Mesendoderm (in vitro differentiated cells): ENCODE measurements around the gene AP4B1.

ENCODE experiments used
- DNase-seq: peaks from one replicate; pipeline ENCODE4 v3.0.0; 2013
- H2AK5ac ChIP-seq: 2 replicates; pipeline ENCODE4 v1.6.1; 2013; ENCODE audit warnings: low read length, inconsistent platforms
- H2BK120ac ChIP-seq: 2 replicates; pipeline ENCODE4 v1.6.1; 2013; ENCODE audit warnings: low read depth, mild to moderate bottlenecking, low read length, moderate library complexity, mixed read lengths
- H2BK15ac ChIP-seq: replicated peaks from 2 replicates; pipeline ENCODE4 v1.6.1; 2013; ENCODE audit warnings: low read depth, mild to moderate bottlenecking, moderate library complexity
- H2BK5ac ChIP-seq: 2 replicates; pipeline ENCODE4 v1.6.1; 2013; ENCODE audit warnings: low read length, inconsistent platforms
- H3K18ac ChIP-seq: 2 replicates; pipeline ENCODE4 v1.6.1; 2013; ENCODE audit warnings: mild to moderate bottlenecking, low read length, mixed read lengths
- H3K23ac ChIP-seq: one replicate; pipeline ENCODE4 v1.6.1; 2013; ENCODE audit warnings: low read length
- H3K27ac ChIP-seq: 2 replicates; pipeline ENCODE4 v1.5.1; 2013; ENCODE audit warnings: low read depth, mild to moderate bottlenecking, inconsistent platforms, low read length, moderate library complexity
- H3K27me3 ChIP-seq: 2 replicates; pipeline ENCODE4 v1.6.1; 2013; ENCODE audit warnings: low read length, control low read depth, mild to moderate bottlenecking, inconsistent platforms; ENCODE audit not compliant: insufficient read depth, poor library complexity
- H3K36me3 ChIP-seq: 2 replicates; pipeline ENCODE4 v1.6.1; 2013; ENCODE audit warnings: low read length, inconsistent platforms; ENCODE audit not compliant: control insufficient read depth, insufficient read depth
- H3K4ac ChIP-seq: one replicate; pipeline ENCODE4 v1.6.1; 2013; ENCODE audit warnings: low read depth, mild to moderate bottlenecking, low read length, moderate library complexity
- H3K4me1 ChIP-seq: 2 replicates; pipeline ENCODE4 v1.6.1; 2013; ENCODE audit warnings: low read depth, low read length, inconsistent platforms; ENCODE audit not compliant: control insufficient read depth
- H3K4me2 ChIP-seq: 2 replicates; pipeline ENCODE4 v1.6.1; 2013; ENCODE audit warnings: low read length
- H3K4me3 ChIP-seq: 2 replicates; pipeline ENCODE4 v1.5.1; 2013; ENCODE audit warnings: mild to moderate bottlenecking, low read length
- H3K56ac ChIP-seq: one replicate; pipeline ENCODE4 v1.6.1; 2013; ENCODE audit warnings: low read length
- H3K79me1 ChIP-seq: 2 replicates; pipeline ENCODE4 v1.6.1; 2013; ENCODE audit warnings: low read length, inconsistent platforms
- H3K79me2 ChIP-seq: 2 replicates; pipeline ENCODE4 v1.6.1; 2013; ENCODE audit warnings: mild to moderate bottlenecking, low read length; ENCODE audit not compliant: control insufficient read depth, insufficient read depth
- H3K9ac ChIP-seq: 2 replicates; pipeline ENCODE4 v1.6.1; 2013; ENCODE audit warnings: low read length, inconsistent platforms
- H4K5ac ChIP-seq: one replicate; pipeline ENCODE4 v1.6.1; 2013; ENCODE audit warnings: low read length
- H4K8ac ChIP-seq: one replicate; pipeline ENCODE4 v1.6.1; 2013; ENCODE audit warnings: low read depth, mild to moderate bottlenecking, control low read depth, low read length, moderate library complexity
- WGBS: extraction: QIAGEN DNeasy Blood & Tissue Kit; methylation state at CpG from one replicate; pipeline ENCODE4 v1.1.7; 2013; ENCODE audit warnings: low lambda C conversion rate, missing lambda C conversion rate; ENCODE audit not compliant: insufficient coverage; ENCODE audit errors: extremely low coverage; 5-methylcytosine and 5-hydroxymethylcytosine counted together

The AP4B1 gene

GRCh38 chr1:113947388-113948107 is 42.9 kb upstream of the AP4B1 start:
- H3K18ac ChIP-seq: no peak overlapping the region
- no CpG with 5 or more reads among the region's 3 CpGs for WGBS
- H3K23ac ChIP-seq: no peak overlapping the region
- no peaks in the 10 kb centered on the region for H3K36me3 ChIP-seq
- H2BK15ac ChIP-seq: no peak overlapping the region
- no peak overlapping the region for H2BK5ac ChIP-seq
- no peak for DNase-seq
- H3K4me2 ChIP-seq: no peak overlapping the region
- H3K4me1 ChIP-seq: no peaks in the 10 kb centered on the region
- no peak overlapping the region for H2AK5ac ChIP-seq
- peaks cover 6% of the 10 kb centered on the region for H3K79me1 ChIP-seq
- H3K27ac ChIP-seq: no peak overlapping the region
- H3K9ac ChIP-seq: no peak overlapping the region
- H3K27me3 ChIP-seq: no peaks in the 10 kb centered on the region
- no peak overlapping the region for H3K4ac ChIP-seq
- no peak overlapping the region for H3K4me3 ChIP-seq
- no peak overlapping the region for H4K8ac ChIP-seq
- H4K5ac ChIP-seq: no peak overlapping the region
- H3K56ac ChIP-seq: no peak overlapping the region
- H3K79me2 ChIP-seq: no peaks in the 10 kb centered on the region
- no peak overlapping the region for H2BK120ac ChIP-seq

GRCh38 chr1:113946678-113947387 is 42.2 kb upstream of the AP4B1 start:
- DNase-seq: peak; percentile 68
- H3K27me3 ChIP-seq: no peaks in the 10 kb centered on the region
- WGBS: no CpG with 5 or more reads among the region's 3 CpGs

GRCh38 chr1:113946112-113946511 is 41.5 kb upstream of the AP4B1 start:
- peaks cover 1% of the 10 kb centered on the region for H3K79me2 ChIP-seq
- no peaks in the 10 kb centered on the region for H3K27me3 ChIP-seq
- no peak overlapping the region for H3K23ac ChIP-seq
- H3K4me1 ChIP-seq: no peaks in the 10 kb centered on the region
- H3K4me3 ChIP-seq: no peak overlapping the region
- no peak overlapping the region for H4K5ac ChIP-seq
- H3K18ac ChIP-seq: no peak overlapping the region
- H2BK5ac ChIP-seq: no peak overlapping the region
- peaks cover 2% of the 10 kb centered on the region for H3K36me3 ChIP-seq
- H3K79me1 ChIP-seq: peaks cover 7% of the 10 kb centered on the region
- no CpG with 5 or more reads among the region's 1 CpG for WGBS
- no peak overlapping the region for H3K4ac ChIP-seq
- no peak overlapping the region for H3K9ac ChIP-seq
- H2AK5ac ChIP-seq: no peak overlapping the region
- DNase-seq: no peak
- H3K27ac ChIP-seq: no peak overlapping the region
- no peak overlapping the region for H2BK120ac ChIP-seq
- no peak overlapping the region for H4K8ac ChIP-seq
- H3K4me2 ChIP-seq: no peak overlapping the region
- no peak overlapping the region for H3K56ac ChIP-seq
- no peak overlapping the region for H2BK15ac ChIP-seq

More at GRCh38 chr1:113946678-113947387, 42.2 kb upstream of the AP4B1 start:
- Histone ChIP-seq H3K56ac (no peak overlapping the region), H3K9ac (no peak overlapping the region), H4K5ac (no peak overlapping the region), H2AK5ac (no peak overlapping the region), H4K8ac (no peak overlapping the region), H3K4ac (no peak overlapping the region), H2BK120ac (no peak overlapping the region), H3K4me3 (no peak overlapping the region), H3K27ac (no peak overlapping the region), H3K79me1 (peaks cover 6% of the 10 kb centered on the region), H3K4me1 (no peaks in the 10 kb centered on the region), H2BK15ac (no peak overlapping the region), H3K79me2 (no peaks in the 10 kb centered on the region), H3K18ac (peak overlapping the region; percentile 30), H3K4me2 (no peak overlapping the region), H3K36me3 (no peaks in the 10 kb centered on the region), H2BK5ac (no peak overlapping the region), H3K23ac (no peak overlapping the region)

GRCh38 chr1:113945329-113945728 is 40.7 kb upstream of the AP4B1 start:
- Histone ChIP-seq H3K4me3 (no peak overlapping the region), H4K8ac (no peak overlapping the region), H2BK15ac (no peak overlapping the region), H4K5ac (no peak overlapping the region), H3K4ac (no peak overlapping the region), H3K9ac (no peak overlapping the region), H3K79me2 (peaks cover 1% of the 10 kb centered on the region), H3K18ac (no peak overlapping the region), H3K4me2 (no peak overlapping the region), H3K79me1 (peaks cover 9% of the 10 kb centered on the region), H3K27ac (no peak overlapping the region), H3K23ac (no peak overlapping the region), H3K4me1 (no peaks in the 10 kb centered on the region), H3K56ac (no peak overlapping the region), H3K36me3 (peaks cover 4% of the 10 kb centered on the region), H2BK5ac (no peak overlapping the region), H2AK5ac (no peak overlapping the region), H2BK120ac (no peak overlapping the region), H3K27me3 (no peaks in the 10 kb centered on the region)
- no CpG with 5 or more reads among the region's 1 CpG for WGBS
- no peak for DNase-seq

GRCh38 chr1:113943028-113943811 is 38.6 kb upstream of the AP4B1 start:
- no peak overlapping the region for H3K18ac ChIP-seq
- H4K8ac ChIP-seq: no peak overlapping the region
- H3K79me2 ChIP-seq: peaks cover 5% of the 10 kb centered on the region
- H4K5ac ChIP-seq: no peak overlapping the region
- H3K27me3 ChIP-seq: no peaks in the 10 kb centered on the region
- DNase-seq: no peak
- no peaks in the 10 kb centered on the region for H3K4me1 ChIP-seq
- H3K27ac ChIP-seq: no peak overlapping the region
- H3K9ac ChIP-seq: no peak overlapping the region
- H3K56ac ChIP-seq: no peak overlapping the region
- no peak overlapping the region for H3K23ac ChIP-seq
- peaks cover 11% of the 10 kb centered on the region for H3K79me1 ChIP-seq
- no peak overlapping the region for H2BK5ac ChIP-seq
- H3K36me3 ChIP-seq: peaks cover 4% of the 10 kb centered on the region
- H3K4me2 ChIP-seq: no peak overlapping the region
- no peak overlapping the region for H2AK5ac ChIP-seq
- H2BK120ac ChIP-seq: no peak overlapping the region
- H2BK15ac ChIP-seq: no peak overlapping the region
- no peak overlapping the region for H3K4me3 ChIP-seq
- no peak overlapping the region for H3K4ac ChIP-seq
